ENCODE results near the gene IFI16. TPM values are rescaled to one million over a fixed set of nuclear protein-coding genes. Genes with fewer than 3 reads are reported as not detected.
"Not testable (repeated sequence)": the region's sequence is repeated elsewhere in the genome, so short reads cannot be mapped to it uniquely, and the experiment has no call there.

The IFI16 gene
- total RNA-seq, 4 donors from 2014 or later, result 11.1 to 36.5 (median 17.9) TPM

DNA sequence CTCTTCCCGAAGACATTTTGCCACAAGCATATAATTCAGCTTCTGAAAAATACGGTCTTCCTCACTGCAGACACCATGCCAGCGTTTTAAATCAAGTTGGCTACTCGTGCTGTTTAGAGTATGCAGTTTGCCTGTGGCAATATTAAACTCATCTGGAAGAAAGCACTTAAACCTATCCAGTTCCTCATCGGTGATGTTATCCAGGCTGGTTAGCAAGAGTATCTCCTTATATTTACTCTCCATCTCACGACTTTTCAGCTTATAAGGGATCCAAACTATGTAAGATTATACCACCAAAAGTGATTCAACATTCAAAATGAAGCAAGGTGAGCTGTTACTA lies 9.7 kb upstream of the IFI16 start:
- in situ Hi-C loops (cut with MboI; ENCODE audit: low pct_ligation_motif_present in 1 of 4, low pct_unique_long_range_greater_than_20kb in 1 of 4, low sequenced_read_pairs in 3 of 4), result no loop called here
- DNase-seq, result no peak
- Histone ChIP-seq H3K27ac (peak overlapping the region; percentile 72 to 86 (median 81)), H3K36me3 (no peaks in the 10 kb centered on the region), H3K4me1 (peaks cover 0 to 31% (median 2%) of the 10 kb centered on the region in 4 donors), H3K9me3 (no peaks in the 10 kb centered on the region), H3K27me3 (no peaks in the 10 kb centered on the region), H3K4me3 (peak overlapping the region; percentile 3 to 44 (median 14))
- TF ChIP-seq, protein P1, sequence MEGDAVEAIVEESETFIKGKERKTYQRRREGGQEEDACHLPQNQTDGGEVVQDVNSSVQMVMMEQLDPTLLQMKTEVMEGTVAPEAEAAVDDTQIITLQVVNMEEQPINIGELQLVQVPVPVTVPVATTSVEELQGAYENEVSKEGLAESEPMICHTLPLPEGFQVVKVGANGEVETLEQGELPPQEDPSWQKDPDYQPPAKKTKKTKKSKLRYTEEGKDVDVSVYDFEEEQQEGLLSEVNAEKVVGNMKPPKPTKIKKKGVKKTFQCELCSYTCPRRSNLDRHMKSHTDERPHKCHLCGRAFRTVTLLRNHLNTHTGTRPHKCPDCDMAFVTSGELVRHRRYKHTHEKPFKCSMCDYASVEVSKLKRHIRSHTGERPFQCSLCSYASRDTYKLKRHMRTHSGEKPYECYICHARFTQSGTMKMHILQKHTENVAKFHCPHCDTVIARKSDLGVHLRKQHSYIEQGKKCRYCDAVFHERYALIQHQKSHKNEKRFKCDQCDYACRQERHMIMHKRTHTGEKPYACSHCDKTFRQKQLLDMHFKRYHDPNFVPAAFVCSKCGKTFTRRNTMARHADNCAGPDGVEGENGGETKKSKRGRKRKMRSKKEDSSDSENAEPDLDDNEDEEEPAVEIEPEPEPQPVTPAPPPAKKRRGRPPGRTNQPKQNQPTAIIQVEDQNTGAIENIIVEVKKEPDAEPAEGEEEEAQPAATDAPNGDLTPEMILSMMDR (IDR thresholded peaks at IDR 0.05), result no peak
- no peak for TF ChIP-seq EP300 (IDR thresholded peaks at IDR 0.05; ENCODE audit: low read depth)
- TF ChIP-seq POLR2A (IDR thresholded peaks at IDR 0.05), result no peak
- TF ChIP-seq POLR2AphosphoS5 (IDR thresholded peaks at IDR 0.05), result no peak
- 35 to 38% methylated on average over 2 to 6 of the region's 6 CpGs for WGBS, 2 donors (ENCODE audit: low coverage in 1 of 2)
- intact Hi-C loops (cut with DNase I; ENCODE audit: low total_unique reads), result no loop called here

DNA sequence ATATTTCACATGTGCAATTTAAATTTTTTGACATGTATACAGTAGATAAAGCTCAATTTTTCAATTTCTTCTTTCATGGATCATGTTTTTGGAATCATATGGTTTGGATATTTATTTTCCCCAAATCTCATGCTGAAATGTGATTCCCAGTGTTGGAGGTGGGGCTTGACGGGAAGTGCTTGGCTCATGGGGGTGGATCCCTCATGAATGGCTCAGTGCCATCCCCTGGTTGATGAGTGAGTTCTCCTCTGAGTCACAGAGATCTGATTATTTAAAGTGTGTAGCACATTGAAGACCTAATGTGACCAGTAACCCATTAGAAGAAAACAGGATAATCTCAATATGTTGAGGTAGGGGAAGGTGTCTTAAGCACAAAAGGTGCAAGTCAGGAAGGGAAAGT lies 9.1 kb upstream of the IFI16 start:
- intact Hi-C loops (cut with DNase I; ENCODE audit: low total_unique reads) (no loop called here), in situ Hi-C loops (cut with MboI; ENCODE audit: low pct_ligation_motif_present in 1 of 4, low pct_unique_long_range_greater_than_20kb in 1 of 4, low sequenced_read_pairs in 3 of 4) (no loop called here)
- DNase-seq, result peak; percentile 72
- Histone ChIP-seq H3K4me1 (peaks cover 0 to 35% (median 2%) of the 10 kb centered on the region in 4 donors), H3K4me3 (peak overlapping the region in 3 of 4 donors; percentile 3 to 44 (median 23)), H3K27me3 (no peaks in the 10 kb centered on the region), H3K9me3 (no peaks in the 10 kb centered on the region), H3K36me3 (no peaks in the 10 kb centered on the region), H3K27ac (peak overlapping the region; percentile 72 to 86 (median 81))
- TF ChIP-seq, protein P1 (IDR thresholded peaks at IDR 0.05), result no peak
- TF ChIP-seq EP300 (IDR thresholded peaks at IDR 0.05; ENCODE audit: low read depth), result no peak
- TF ChIP-seq POLR2AphosphoS5 (IDR thresholded peaks at IDR 0.05), result peak; percentile 55 to 65 (median 55)
- TF ChIP-seq POLR2A (IDR thresholded peaks at IDR 0.05), result no peak
- WGBS, 2 donors (ENCODE audit: low coverage in 1 of 2), result 5 to 40% methylated on average over 1 of the region's 1 CpG

DNA sequence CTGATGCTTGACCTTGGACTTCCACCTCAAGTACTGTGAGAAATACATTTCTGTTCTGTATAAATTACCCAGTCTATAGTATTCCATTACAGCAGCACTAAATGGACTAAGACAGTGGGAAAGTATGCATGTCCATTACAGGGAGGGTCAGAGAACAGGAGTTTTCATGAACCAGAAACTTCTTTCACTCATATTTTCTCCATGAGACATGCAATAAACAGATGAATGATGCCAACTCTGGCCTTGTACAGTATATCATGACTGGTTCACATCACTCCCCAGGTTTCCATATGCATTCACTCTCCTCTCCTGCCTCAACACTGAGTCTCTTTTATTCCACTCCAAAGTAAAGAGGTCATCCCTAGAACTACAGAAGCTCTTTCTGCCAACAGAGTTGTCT lies 4.5 kb upstream of the IFI16 start:
- H3K4me3 ChIP-seq, result no peak overlapping the region
- intact Hi-C loops (cut with DNase I; ENCODE audit: low total_unique reads), result no loop called here
- in situ Hi-C loops (cut with MboI; ENCODE audit: low pct_ligation_motif_present in 1 of 4, low pct_unique_long_range_greater_than_20kb in 1 of 4, low sequenced_read_pairs in 3 of 4), result no loop called here
- H3K36me3 ChIP-seq, result no peaks in the 10 kb centered on the region
- no peak for DNase-seq
- peak overlapping the region in 3 of 4 donors; percentile 16 to 45 (median 28) for H3K27ac ChIP-seq
- H3K27me3 ChIP-seq, result no peaks in the 10 kb centered on the region
- TF ChIP-seq, protein P1 (IDR thresholded peaks at IDR 0.05), result no peak
- TF ChIP-seq EP300 (IDR thresholded peaks at IDR 0.05; ENCODE audit: low read depth) (no peak), POLR2A (IDR thresholded peaks at IDR 0.05) (no peak), POLR2AphosphoS5 (IDR thresholded peaks at IDR 0.05) (no peak)
- peaks cover 0 to 39% (median 7%) of the 10 kb centered on the region in 4 donors for H3K4me1 ChIP-seq
- no peaks in the 10 kb centered on the region for H3K9me3 ChIP-seq

DNA sequence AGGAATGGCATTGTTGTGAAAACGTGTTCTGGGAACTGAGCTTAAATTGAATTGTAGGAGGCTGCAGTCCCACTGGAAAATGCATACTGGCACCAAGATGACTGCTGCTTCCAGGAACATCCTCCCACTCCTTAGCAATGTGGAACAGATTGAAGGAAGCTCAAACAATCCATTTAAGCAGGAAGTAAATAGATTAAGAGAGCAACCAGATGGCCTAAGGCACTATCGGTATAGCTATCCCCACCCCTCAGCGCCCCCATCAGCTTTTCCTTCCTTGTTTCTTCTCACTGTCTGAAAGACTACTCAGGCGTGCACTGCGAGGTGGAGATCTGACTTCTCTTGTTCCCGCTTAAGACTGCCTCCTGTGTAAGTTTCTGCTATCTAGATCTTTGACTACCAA lies 4.0 kb upstream of the IFI16 start:
- 59 to 65% methylated on average over 5 to 6 of the region's 6 CpGs for WGBS, 2 donors (ENCODE audit: low coverage in 1 of 2)
- TF ChIP-seq, protein P1 (IDR thresholded peaks at IDR 0.05), result no peak
- TF ChIP-seq POLR2A (IDR thresholded peaks at IDR 0.05), result no peak
- peak; percentile 20 for TF ChIP-seq EP300 (IDR thresholded peaks at IDR 0.05; ENCODE audit: low read depth)
- TF ChIP-seq POLR2AphosphoS5 (IDR thresholded peaks at IDR 0.05), result no peak
- Histone ChIP-seq H3K4me3 (no peak overlapping the region), H3K4me1 (peaks cover 0 to 34% (median 7%) of the 10 kb centered on the region in 4 donors), H3K27ac (peak overlapping the region in 3 of 4 donors; percentile 16 to 45 (median 28)), H3K27me3 (no peaks in the 10 kb centered on the region), H3K9me3 (no peaks in the 10 kb centered on the region), H3K36me3 (no peaks in the 10 kb centered on the region)
- in situ Hi-C loops (cut with MboI; ENCODE audit: low pct_ligation_motif_present in 1 of 4, low pct_unique_long_range_greater_than_20kb in 1 of 4, low sequenced_read_pairs in 3 of 4) (no loop called here), intact Hi-C loops (cut with DNase I; ENCODE audit: low total_unique reads) (no loop called here)
- no peak for DNase-seq

DNA sequence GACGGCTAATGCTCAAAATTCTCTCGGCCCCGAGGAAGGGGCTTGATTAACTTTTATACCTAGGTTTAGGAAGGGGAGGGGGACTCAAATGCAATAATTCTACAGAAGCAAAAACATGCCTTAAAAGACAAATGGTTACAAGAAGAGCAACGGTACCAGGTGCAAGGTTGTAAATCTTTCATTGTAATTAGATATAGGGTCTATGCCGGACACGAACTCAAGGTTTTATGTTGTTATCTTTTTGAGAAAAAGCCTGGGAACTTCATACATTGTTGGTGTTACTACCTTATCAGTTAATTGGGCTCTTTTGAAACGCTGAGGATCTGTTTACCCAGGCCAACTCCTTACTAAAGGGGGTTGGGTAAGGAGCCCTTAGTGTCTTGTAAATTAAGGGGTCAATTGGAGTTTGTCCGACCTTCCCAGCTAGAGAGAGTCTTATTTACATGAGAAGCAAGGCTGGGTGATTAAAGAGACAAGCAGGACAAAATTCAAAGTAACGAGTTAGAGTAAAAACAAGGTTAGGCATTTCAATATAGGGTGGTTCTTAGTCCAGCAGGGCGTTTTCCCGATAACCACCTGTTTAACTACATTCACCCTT lies 3.4 kb upstream of the IFI16 start:
- in situ Hi-C loops (cut with MboI; ENCODE audit: low pct_ligation_motif_present in 1 of 4, low pct_unique_long_range_greater_than_20kb in 1 of 4, low sequenced_read_pairs in 3 of 4); DNase-seq; H3K36me3 ChIP-seq; H3K9me3 ChIP-seq; intact Hi-C loops (cut with DNase I; ENCODE audit: low total_unique reads); H3K27me3 ChIP-seq; H3K4me3 ChIP-seq: not testable (repeated sequence)
- 53 to 62% methylated on average over 10 to 11 of the region's 11 CpGs for WGBS, 2 donors (ENCODE audit: low coverage in 1 of 2)
- Histone ChIP-seq H3K27ac (peak overlapping the region in 3 of 4 donors; percentile 16 to 45 (median 28)), H3K4me1 (peaks cover 0 to 29% (median 5%) of the 10 kb centered on the region in 4 donors)
